Hepatocyte (in vitro differentiated cells): ENCODE measurements around the gene IL20RB. TPM values are rescaled to one million over a fixed set of nuclear protein-coding genes. Genes with fewer than 3 reads are reported as not detected.

Source experiments
- DNase-seq: peaks from one replicate; pipeline ENCODE4 v3.0.0-alpha.2; 2016; ENCODE audit warnings: low spot score
- H2AFZ ChIP-seq: fragments of 200-600 bp; sonication (generic); 2 replicates; pipeline ENCODE4 v1.6.0; 2016; ENCODE audit warnings: antibody characterized with exemption, mild to moderate bottlenecking
- H3K27ac ChIP-seq: fragments of 200-600 bp; sonication (generic); 2 replicates; pipeline ENCODE4 v1.5.1; 2016; ENCODE audit warnings: mild to moderate bottlenecking
- H3K27me3 ChIP-seq: fragments of 200-600 bp; sonication (generic); 2 replicates; pipeline ENCODE4 v1.6.1; 2016
- H3K36me3 ChIP-seq: fragments of 200-600 bp; sonication (generic); replicated peaks from 2 replicates; pipeline ENCODE4 v1.5.1; 2016; ENCODE audit warnings: low read depth; ENCODE audit not compliant: insufficient read depth
- H3K4me1 ChIP-seq: fragments of 200-600 bp; sonication (generic); 2 replicates; pipeline ENCODE4 v1.5.1; 2016; ENCODE audit warnings: mild to moderate bottlenecking, moderate library complexity; ENCODE audit not compliant: insufficient read depth
- H3K4me2 ChIP-seq: fragments of 200-600 bp; sonication (generic); 2 replicates; pipeline ENCODE4 v1.6.0; 2016
- H3K4me3 ChIP-seq: fragments of 200-600 bp; sonication (generic); 2 replicates; pipeline ENCODE4 v1.5.1; 2016; ENCODE audit warnings: mild to moderate bottlenecking
- H3K79me2 ChIP-seq: fragments of 200-600 bp; sonication (generic); 2 replicates; pipeline ENCODE4 v1.6.0; 2017; ENCODE audit warnings: mild to moderate bottlenecking
- H3K9me2 ChIP-seq: fragments of 200-600 bp; sonication (generic); replicated peaks from 2 replicates; pipeline ENCODE4 v1.6.0; 2017; ENCODE audit warnings: mild to moderate bottlenecking; ENCODE audit not compliant: insufficient read depth
- H3K9me3 ChIP-seq: fragments of 200-600 bp; sonication (generic); 2 replicates; pipeline ENCODE4 v1.5.1; 2016; ENCODE audit warnings: low read depth, mild to moderate bottlenecking
- H4K20me1 ChIP-seq: fragments of 200-600 bp; sonication (generic); 2 replicates; pipeline ENCODE4 v1.6.0; 2016; ENCODE audit warnings: mild to moderate bottlenecking; ENCODE audit not compliant: insufficient read depth, poor library complexity, severe bottlenecking
- CTCF ChIP-seq: fragments of 200-600 bp; sonication (generic); IDR thresholded peaks from 2 replicates; pipeline ENCODE4 v1.5.1; 2016; ENCODE audit warnings: antibody characterized with exemption, mild to moderate bottlenecking; ENCODE audit not compliant: poor library complexity
- EZH2 ChIP-seq: fragments of 200-600 bp; sonication (generic); IDR thresholded peaks from 2 replicates; pipeline ENCODE4 v1.6.1; 2016; ENCODE audit warnings: antibody characterized with exemption, mild to moderate bottlenecking, borderline replicate concordance
- EZH2phosphoT487 ChIP-seq: fragments of 200-600 bp; sonication (generic); IDR thresholded peaks from one replicate; pipeline ENCODE4 v1.6.1; 2018; ENCODE audit warnings: antibody characterized with exemption, mild to moderate bottlenecking, low read depth, moderate library complexity; ENCODE audit not compliant: unreplicated experiment, severe bottlenecking
- WGBS: methylation state at CpG from one replicate; pipeline ENCODE4 v1.1.6; 2016; ENCODE audit warnings: low lambda C conversion rate; ENCODE audit errors: missing lambda C conversion rate; 5-methylcytosine and 5-hydroxymethylcytosine counted together
- polyA plus RNA-seq: library from polyadenylated mRNA; unstranded; fragments of >200 nt; fragmentation: Nextera tagmentation; extraction: Ambion mirVana; gene quantifications from 2 replicates; pipeline ENCODE4 v1.2.1, GENCODE V29; 2016
- total RNA-seq: library from RNA; depleted of rRNA; stranded (reverse); fragments of >200 nt; gene quantifications from 2 replicates; pipeline ENCODE4 v1.2.3, GENCODE V29; 2014

Gene IL20RB
- total and polyA plus RNA-seq, 2 experiments from 2014 or later, result 0.50 to 0.59 TPM

- TF ChIP-seq EZH2phosphoT487 (no peak), CTCF (no peak), EZH2 (no peak)
- Histone ChIP-seq H3K9me2 (no peaks in the 10 kb centered on the region), H3K4me2 (peak overlapping the region; percentile 7), H3K4me1 (no peaks in the 10 kb centered on the region), H4K20me1 (peaks cover 6% of the 10 kb centered on the region), H3K27me3 (no peaks in the 10 kb centered on the region), H3K36me3 (no peaks in the 10 kb centered on the region), H3K9me3 (no peaks in the 10 kb centered on the region), H3K4me3 (no peak overlapping the region), H3K79me2 (peaks cover 54% of the 10 kb centered on the region), H2AFZ (no peak overlapping the region), H3K27ac (peak overlapping the region; percentile 14)
- peak; percentile 35 for DNase-seq
- WGBS, result 60% methylated on average over 4 of the region's 4 CpGs
These were observed 27.7 kb upstream of the IL20RB start for GRCh38 chr3:136929977-136930670.

GRCh38 chr3:136931606-136932005 is 26.2 kb upstream of the IL20RB start:
- H3K79me2 ChIP-seq, result peaks cover 45% of the 10 kb centered on the region
- no peak overlapping the region for H3K27ac ChIP-seq
- H3K4me3 ChIP-seq, result no peak overlapping the region
- no peak overlapping the region for H3K4me2 ChIP-seq
- H3K9me3 ChIP-seq, result peaks cover under 1% of the 10 kb centered on the region
- H4K20me1 ChIP-seq, result no peaks in the 10 kb centered on the region
- no peak for TF ChIP-seq EZH2
- no peak for TF ChIP-seq CTCF
- no peak for TF ChIP-seq EZH2phosphoT487
- H3K27me3 ChIP-seq, result no peaks in the 10 kb centered on the region
- no peak for DNase-seq
- 94% methylated on average over 4 of the region's 4 CpGs for WGBS
- H3K9me2 ChIP-seq, result no peaks in the 10 kb centered on the region
- H3K36me3 ChIP-seq, result no peaks in the 10 kb centered on the region
- H2AFZ ChIP-seq, result no peak overlapping the region
- no peaks in the 10 kb centered on the region for H3K4me1 ChIP-seq

GRCh38 chr3:136932523-136932922 is 25.3 kb upstream of the IL20RB start:
- H3K4me3 ChIP-seq, result no peak overlapping the region
- H3K27ac ChIP-seq, result no peak overlapping the region
- no peak for TF ChIP-seq EZH2
- no peak for DNase-seq
- H3K4me2 ChIP-seq, result no peak overlapping the region
- no peaks in the 10 kb centered on the region for H3K36me3 ChIP-seq
- no peak overlapping the region for H2AFZ ChIP-seq
- H3K79me2 ChIP-seq, result peaks cover 43% of the 10 kb centered on the region
- peaks cover 4% of the 10 kb centered on the region for H3K9me3 ChIP-seq
- no peaks in the 10 kb centered on the region for H3K27me3 ChIP-seq
- H3K4me1 ChIP-seq, result no peaks in the 10 kb centered on the region
- no peaks in the 10 kb centered on the region for H3K9me2 ChIP-seq
- 86% methylated on average over 1 of the region's 1 CpG for WGBS
- no peaks in the 10 kb centered on the region for H4K20me1 ChIP-seq

GRCh38 chr3:136932978-136933772 is 24.6 kb upstream of the IL20RB start:
- Histone ChIP-seq H3K4me1 (no peaks in the 10 kb centered on the region), H3K4me2 (no peak overlapping the region)
- WGBS, result 88% methylated on average over 1 of the region's 1 CpG

More at GRCh38 chr3:136932978-136933772, 24.6 kb upstream of the IL20RB start:
- TF ChIP-seq EZH2phosphoT487, result no peak
- peaks cover 43% of the 10 kb centered on the region for H3K79me2 ChIP-seq
- H3K4me3 ChIP-seq, result no peak overlapping the region
- no peaks in the 10 kb centered on the region for H3K36me3 ChIP-seq
- H4K20me1 ChIP-seq, result no peaks in the 10 kb centered on the region
- no peak overlapping the region for H2AFZ ChIP-seq
- H3K9me3 ChIP-seq, result peaks cover 4% of the 10 kb centered on the region
- DNase-seq, result no peak
- H3K27me3 ChIP-seq, result no peaks in the 10 kb centered on the region
- H3K9me2 ChIP-seq, result no peaks in the 10 kb centered on the region
- no peak overlapping the region for H3K27ac ChIP-seq
